Retinal pigment epithelial cell (primary cell): ENCODE data around the gene PRKN.

Experiments used
- DNase-seq: peaks from one replicate; pipeline ENCODE4 v3.0.0-alpha.2; 2010; ENCODE audit warnings: low read depth
- H3K4me3 ChIP-seq: 2 replicates; pipeline ENCODE4 v1.5.1; 2011; ENCODE audit warnings: mild to moderate bottlenecking, low read length, control low read depth, moderate library complexity
- CTCF ChIP-seq: conservative IDR thresholded peaks from 2 replicates; pipeline ENCODE4 v1.5.1; 2011; ENCODE audit warnings: low read depth, low read length, control low read depth, inconsistent platforms

PRKN gene

GRCh38 chr6:161984713-161985112, 742.9 kb downstream of the PRKN start:
- H3K4me3 ChIP-seq, result no peak overlapping the region
- no peak for TF ChIP-seq CTCF
- no peak for DNase-seq

- H3K4me3 ChIP-seq, result no peak overlapping the region
- no peak for TF ChIP-seq CTCF
- no peak for DNase-seq
Observed at GRCh38 chr6:161976553-161976952, 751.0 kb downstream of the PRKN start.

- no peak overlapping the region for H3K4me3 ChIP-seq
- no peak for DNase-seq
- no peak for TF ChIP-seq CTCF
Observed at GRCh38 chr6:161973064-161973463, 754.5 kb downstream of the PRKN start.

GRCh38 chr6:161971043-161971442, 756.5 kb downstream of the PRKN start:
- no peak for TF ChIP-seq CTCF
- no peak overlapping the region for H3K4me3 ChIP-seq
- DNase-seq, result no peak

- DNase-seq, result no peak
- no peak overlapping the region for H3K4me3 ChIP-seq
- no peak for TF ChIP-seq CTCF
Observed at GRCh38 chr6:161963634-161964234, 763.8 kb downstream of the PRKN start.

- no peak for TF ChIP-seq CTCF
- no peak for DNase-seq
- H3K4me3 ChIP-seq, result no peak overlapping the region
Observed at GRCh38 chr6:161963181-161963580, 764.4 kb downstream of the PRKN start.

GRCh38 chr6:161961796-161962195, 765.8 kb downstream of the PRKN start:
- no peak overlapping the region for H3K4me3 ChIP-seq
- TF ChIP-seq CTCF, result no peak
- no peak for DNase-seq
